ENCODE measurements around the gene ZGPAT. TPM values are rescaled to one million over a fixed set of nuclear protein-coding genes. Genes with fewer than 3 reads are reported as not detected.

ZGPAT gene
- total and polyA plus RNA-seq, 2 of the 13 experiments (the other 11 are each of a cell fraction or from before 2014, with no cell fraction given), result 23.0 to 41.9 TPM

GRCh38 chr20:63707558-63708300, at the start of gene ZGPAT, which contains the start of gene ARFRP1 (continued):
- TF ChIP-seq ZNF790 (CRISPR knock-in tag; IDR thresholded peaks at IDR 0.05; ENCODE audit: borderline replicate concordance) (peak; percentile 95; the same call in 1 of the 2 replicates), PRMT3 (CRISPR knock-in tag; IDR thresholded peaks at IDR 0.05; ENCODE audit: borderline replicate concordance, low read depth) (0 out of 2 replicates have a peak, but pooled peaks have one; percentile 51), SRSF9 (IDR thresholded peaks at IDR 0.05; ENCODE audit: borderline replicate concordance, insufficient read depth, low read depth, low read length, poor library complexity, severe bottlenecking) (no peak), REST (IDR thresholded peaks at IDR 0.05; ENCODE audit: borderline replicate concordance in 1 of 2, low read depth in 1 of 2, low read length in 2 of 2) (0 out of 4 replicates have a peak, but pooled peaks of 1 of the 2 experiments have one; percentile 53), HNF4A (CRISPR knock-in tag; IDR thresholded peaks at IDR 0.05) (peak; percentile 58), HNRNPL (IDR thresholded peaks at IDR 0.05; ENCODE audit: low read depth, low read length) (no peak), FOXO1 (CRISPR knock-in tag; IDR thresholded peaks at IDR 0.05) (peak; percentile 90), KAT2B (IDR thresholded peaks at IDR 0.05; ENCODE audit: borderline replicate concordance, low read depth, low read length) (no peak), HINFP (CRISPR knock-in tag; IDR thresholded peaks at IDR 0.05; ENCODE audit: low read depth) (peak; percentile 99), MIER2 (CRISPR knock-in tag; IDR thresholded peaks at IDR 0.05) (peak; percentile 32; the same call in 1 of the 2 replicates), ZNF564 (CRISPR knock-in tag; IDR thresholded peaks at IDR 0.05) (peak; percentile 94), SP1 (IDR thresholded peaks at IDR 0.05) (no peak), SP1 (CRISPR knock-in tag; IDR thresholded peaks at IDR 0.05) (peak; percentile 68), ZNF546 (CRISPR knock-in tag; conservative IDR thresholded peaks at IDR 0.05) (peak; percentile 91; the same call in 1 of the 2 replicates), GATAD2A (CRISPR knock-in tag; IDR thresholded peaks at IDR 0.05) (no peak), PBX3 (CRISPR knock-in tag; IDR thresholded peaks at IDR 0.05; ENCODE audit: borderline replicate concordance) (0 out of 2 replicates have a peak, but pooled peaks have one; percentile 19), ZNF761 (CRISPR knock-in tag; conservative IDR thresholded peaks at IDR 0.05) (peak; percentile 87; the same call in 1 of the 2 replicates), DRAP1 (CRISPR knock-in tag; IDR thresholded peaks at IDR 0.05) (peak; percentile 79), ATF6 (CRISPR knock-in tag; conservative IDR thresholded peaks at IDR 0.05) (0 out of 2 replicates have a peak, but pooled peaks have one; percentile 89), ZFP90 (CRISPR knock-in tag; IDR thresholded peaks at IDR 0.05; ENCODE audit: borderline replicate concordance) (peak; percentile 89; the same call in 1 of the 2 replicates)
